ENCODE data around the gene SNX14.

DNA sequence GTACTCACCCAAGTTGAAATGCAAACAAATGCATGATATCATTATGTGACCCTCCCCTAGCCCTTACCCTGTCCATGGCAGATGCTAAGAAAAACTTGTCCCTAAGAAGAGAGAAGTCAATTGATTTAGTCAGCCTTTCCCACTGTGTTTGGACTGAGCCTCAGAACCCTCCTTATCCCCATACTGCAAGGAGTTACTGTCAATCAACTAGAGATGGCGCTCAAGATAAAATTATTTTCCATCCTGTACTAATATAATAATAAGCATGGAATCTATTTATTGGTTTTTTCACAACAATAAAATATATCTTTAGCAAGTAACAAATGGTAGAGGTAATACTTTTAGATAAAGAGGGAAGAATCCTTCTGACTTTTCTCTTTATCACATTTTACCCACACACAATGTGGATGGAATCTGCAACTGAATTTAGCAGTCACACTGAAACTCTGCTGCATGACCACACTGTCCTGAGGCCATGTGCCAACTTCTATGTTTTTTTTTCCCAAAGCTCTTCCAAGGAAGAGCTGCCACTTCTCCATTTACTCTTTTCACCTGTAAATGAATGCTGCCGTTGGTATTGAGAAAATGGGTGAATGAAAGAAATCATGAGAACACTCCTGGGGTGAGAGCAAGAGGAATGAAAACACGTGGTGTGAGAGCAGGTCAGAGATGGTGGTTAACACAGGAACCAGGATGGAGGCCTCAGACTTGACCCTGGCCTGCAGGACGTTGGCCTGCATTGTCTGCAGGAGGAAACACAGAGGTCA, 133.3 kb downstream of the SNX14 start:
- no peak for TF ChIP-seq SPI1 (IDR thresholded peaks at IDR 0.05; ENCODE audit: low read depth, low read length)
- TF ChIP-seq POLR2A (IDR thresholded peaks at IDR 0.05; ENCODE audit: low read depth, low read length) = no peak
- no peak for TF ChIP-seq POLR2AphosphoS5 (IDR thresholded peaks at IDR 0.05; ENCODE audit: low read depth, low read length)
- TF ChIP-seq TAF1 (IDR thresholded peaks at IDR 0.05; ENCODE audit: low read depth, low read length) = no peak

Measured in GM12891 (cell line).